ENCODE measurements around the gene CACNA1I. TPM values are rescaled to one million over a fixed set of nuclear protein-coding genes. Genes with fewer than 3 reads are reported as not detected.

The CACNA1I gene
- polyA plus RNA-seq, 1 of the 3 experiments (the other 2 are of a cell fraction): not detected

DNA sequence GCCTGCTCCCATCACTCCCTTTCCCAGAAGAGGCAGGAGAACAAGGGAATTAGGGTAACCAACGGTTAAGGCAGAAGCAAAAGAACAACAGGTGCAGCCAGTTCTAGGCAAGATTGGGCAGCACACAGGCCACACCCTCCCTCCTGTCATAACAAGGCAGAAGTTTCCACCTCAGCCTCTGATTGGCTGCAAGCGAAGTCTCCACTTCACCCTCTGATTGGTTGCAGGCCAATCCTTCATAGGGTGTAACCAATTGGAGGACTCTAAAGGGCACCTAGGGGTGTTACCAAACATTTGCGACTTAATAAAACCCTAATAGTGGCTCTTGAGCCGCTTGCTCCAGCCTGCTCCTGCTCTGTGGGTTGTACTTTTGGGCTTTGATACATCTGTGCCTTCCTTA, 153.8 kb downstream of the CACNA1I start:
- H3K4me1 ChIP-seq (ENCODE audit: control insufficient read depth in 1 of 2, insufficient read depth in 2 of 2, low read depth in 1 of 2, low read length in 1 of 2): peaks cover 0 to 2% of the 10 kb centered on the region in 2 experiments; a peak in 1 of 4 replicates
- 77% methylated on average over 4 of the region's 4 CpGs for WGBS (ENCODE audit: low lambda C conversion rate)
- POLR2A ChIA-PET: no interaction called here

More for the DNA sequence above, 153.8 kb downstream of the CACNA1I start:
- Histone ChIP-seq H3K9me2 (no peaks in the 10 kb centered on the region), H4K20me1 (ENCODE audit: insufficient read depth) (no peaks in the 10 kb centered on the region), H3K79me2 (ENCODE audit: insufficient read depth) (no peaks in the 10 kb centered on the region), H2AFZ (ENCODE audit: low read depth) (no peak overlapping the region), H3K27ac (ENCODE audit: low read depth in 2 of 2, low read length in 1 of 2) (no peak overlapping the region), H3K4me2 (no peak overlapping the region), H3K27me3 (ENCODE audit: insufficient read depth) (no peaks in the 10 kb centered on the region), H3F3A (replicated peaks; ENCODE audit: insufficient read depth) (no peaks in the 10 kb centered on the region), H3K36me3 (replicated peaks in 1 of 2; ENCODE audit: control insufficient read depth in 1 of 2, insufficient read depth in 2 of 2, low read length in 1 of 2) (no peaks in the 10 kb centered on the region), H3K9me3 (no peaks in the 10 kb centered on the region), H3K4me3 (ENCODE audit: low read depth in 2 of 2, low read length in 1 of 2) (no peak overlapping the region), H3K9ac (no peak overlapping the region)
- TF ChIP-seq YY1 (IDR thresholded peaks at IDR 0.05; ENCODE audit: low read depth): no peak
- TF ChIP-seq, protein P1, sequence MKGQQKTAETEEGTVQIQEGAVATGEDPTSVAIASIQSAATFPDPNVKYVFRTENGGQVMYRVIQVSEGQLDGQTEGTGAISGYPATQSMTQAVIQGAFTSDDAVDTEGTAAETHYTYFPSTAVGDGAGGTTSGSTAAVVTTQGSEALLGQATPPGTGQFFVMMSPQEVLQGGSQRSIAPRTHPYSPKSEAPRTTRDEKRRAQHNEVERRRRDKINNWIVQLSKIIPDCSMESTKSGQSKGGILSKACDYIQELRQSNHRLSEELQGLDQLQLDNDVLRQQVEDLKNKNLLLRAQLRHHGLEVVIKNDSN (IDR thresholded peaks at IDR 0.05; ENCODE audit: borderline replicate concordance, low read depth): no peak
- TF ChIP-seq NFIC (IDR thresholded peaks at IDR 0.05; ENCODE audit: borderline replicate concordance): no peak
- no peak for TF ChIP-seq GATA2 (CRISPR knock-in tag; IDR thresholded peaks at IDR 0.05)
- TF ChIP-seq RCOR1 (IDR thresholded peaks at IDR 0.05; ENCODE audit: low read length): no peak
- no peak for TF ChIP-seq RAD21 (IDR thresholded peaks at IDR 0.05; ENCODE audit: low read length)
- no peak for TF ChIP-seq CHD2 (IDR thresholded peaks at IDR 0.05; ENCODE audit: low read length, partially characterized antibody)
- TF ChIP-seq, protein P2, sequence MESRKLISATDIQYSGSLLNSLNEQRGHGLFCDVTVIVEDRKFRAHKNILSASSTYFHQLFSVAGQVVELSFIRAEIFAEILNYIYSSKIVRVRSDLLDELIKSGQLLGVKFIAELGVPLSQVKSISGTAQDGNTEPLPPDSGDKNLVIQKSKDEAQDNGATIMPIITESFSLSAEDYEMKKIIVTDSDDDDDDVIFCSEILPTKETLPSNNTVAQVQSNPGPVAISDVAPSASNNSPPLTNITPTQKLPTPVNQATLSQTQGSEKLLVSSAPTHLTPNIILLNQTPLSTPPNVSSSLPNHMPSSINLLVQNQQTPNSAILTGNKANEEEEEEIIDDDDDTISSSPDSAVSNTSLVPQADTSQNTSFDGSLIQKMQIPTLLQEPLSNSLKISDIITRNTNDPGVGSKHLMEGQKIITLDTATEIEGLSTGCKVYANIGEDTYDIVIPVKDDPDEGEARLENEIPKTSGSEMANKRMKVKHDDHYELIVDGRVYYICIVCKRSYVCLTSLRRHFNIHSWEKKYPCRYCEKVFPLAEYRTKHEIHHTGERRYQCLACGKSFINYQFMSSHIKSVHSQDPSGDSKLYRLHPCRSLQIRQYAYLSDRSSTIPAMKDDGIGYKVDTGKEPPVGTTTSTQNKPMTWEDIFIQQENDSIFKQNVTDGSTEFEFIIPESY (IDR thresholded peaks at IDR 0.05; ENCODE audit: borderline replicate concordance, low read depth): no peak
- TF ChIP-seq, protein P3, sequence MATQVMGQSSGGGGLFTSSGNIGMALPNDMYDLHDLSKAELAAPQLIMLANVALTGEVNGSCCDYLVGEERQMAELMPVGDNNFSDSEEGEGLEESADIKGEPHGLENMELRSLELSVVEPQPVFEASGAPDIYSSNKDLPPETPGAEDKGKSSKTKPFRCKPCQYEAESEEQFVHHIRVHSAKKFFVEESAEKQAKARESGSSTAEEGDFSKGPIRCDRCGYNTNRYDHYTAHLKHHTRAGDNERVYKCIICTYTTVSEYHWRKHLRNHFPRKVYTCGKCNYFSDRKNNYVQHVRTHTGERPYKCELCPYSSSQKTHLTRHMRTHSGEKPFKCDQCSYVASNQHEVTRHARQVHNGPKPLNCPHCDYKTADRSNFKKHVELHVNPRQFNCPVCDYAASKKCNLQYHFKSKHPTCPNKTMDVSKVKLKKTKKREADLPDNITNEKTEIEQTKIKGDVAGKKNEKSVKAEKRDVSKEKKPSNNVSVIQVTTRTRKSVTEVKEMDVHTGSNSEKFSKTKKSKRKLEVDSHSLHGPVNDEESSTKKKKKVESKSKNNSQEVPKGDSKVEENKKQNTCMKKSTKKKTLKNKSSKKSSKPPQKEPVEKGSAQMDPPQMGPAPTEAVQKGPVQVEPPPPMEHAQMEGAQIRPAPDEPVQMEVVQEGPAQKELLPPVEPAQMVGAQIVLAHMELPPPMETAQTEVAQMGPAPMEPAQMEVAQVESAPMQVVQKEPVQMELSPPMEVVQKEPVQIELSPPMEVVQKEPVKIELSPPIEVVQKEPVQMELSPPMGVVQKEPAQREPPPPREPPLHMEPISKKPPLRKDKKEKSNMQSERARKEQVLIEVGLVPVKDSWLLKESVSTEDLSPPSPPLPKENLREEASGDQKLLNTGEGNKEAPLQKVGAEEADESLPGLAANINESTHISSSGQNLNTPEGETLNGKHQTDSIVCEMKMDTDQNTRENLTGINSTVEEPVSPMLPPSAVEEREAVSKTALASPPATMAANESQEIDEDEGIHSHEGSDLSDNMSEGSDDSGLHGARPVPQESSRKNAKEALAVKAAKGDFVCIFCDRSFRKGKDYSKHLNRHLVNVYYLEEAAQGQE (IDR thresholded peaks at IDR 0.05; ENCODE audit: low read depth, low read length): no peak
- TF ChIP-seq NRF1 (IDR thresholded peaks at IDR 0.05; ENCODE audit: low read depth, low read length): no peak
- TF ChIP-seq TEAD4 (IDR thresholded peaks at IDR 0.05; ENCODE audit: borderline replicate concordance, insufficient read depth): no peak
- TF ChIP-seq EP300 (IDR thresholded peaks at IDR 0.05; ENCODE audit: borderline replicate concordance in 1 of 2, low read depth in 1 of 2, low read length in 1 of 2): no peak
- CTCF ChIA-PET: no interaction called here
- DNase-seq: no peak

All from SK-N-SH (cell line).